Suppressor macrophage treated with lipopolysaccharide for 1 hour (primary cell): Measurements from ENCODE around the gene AVPR2.

Experiments
- DNase-seq, 3 donors: peaks; one replicate each; pipeline ENCODE4 v3.0.0-alpha.2; 2020 to 2022

The AVPR2 gene

DNA sequence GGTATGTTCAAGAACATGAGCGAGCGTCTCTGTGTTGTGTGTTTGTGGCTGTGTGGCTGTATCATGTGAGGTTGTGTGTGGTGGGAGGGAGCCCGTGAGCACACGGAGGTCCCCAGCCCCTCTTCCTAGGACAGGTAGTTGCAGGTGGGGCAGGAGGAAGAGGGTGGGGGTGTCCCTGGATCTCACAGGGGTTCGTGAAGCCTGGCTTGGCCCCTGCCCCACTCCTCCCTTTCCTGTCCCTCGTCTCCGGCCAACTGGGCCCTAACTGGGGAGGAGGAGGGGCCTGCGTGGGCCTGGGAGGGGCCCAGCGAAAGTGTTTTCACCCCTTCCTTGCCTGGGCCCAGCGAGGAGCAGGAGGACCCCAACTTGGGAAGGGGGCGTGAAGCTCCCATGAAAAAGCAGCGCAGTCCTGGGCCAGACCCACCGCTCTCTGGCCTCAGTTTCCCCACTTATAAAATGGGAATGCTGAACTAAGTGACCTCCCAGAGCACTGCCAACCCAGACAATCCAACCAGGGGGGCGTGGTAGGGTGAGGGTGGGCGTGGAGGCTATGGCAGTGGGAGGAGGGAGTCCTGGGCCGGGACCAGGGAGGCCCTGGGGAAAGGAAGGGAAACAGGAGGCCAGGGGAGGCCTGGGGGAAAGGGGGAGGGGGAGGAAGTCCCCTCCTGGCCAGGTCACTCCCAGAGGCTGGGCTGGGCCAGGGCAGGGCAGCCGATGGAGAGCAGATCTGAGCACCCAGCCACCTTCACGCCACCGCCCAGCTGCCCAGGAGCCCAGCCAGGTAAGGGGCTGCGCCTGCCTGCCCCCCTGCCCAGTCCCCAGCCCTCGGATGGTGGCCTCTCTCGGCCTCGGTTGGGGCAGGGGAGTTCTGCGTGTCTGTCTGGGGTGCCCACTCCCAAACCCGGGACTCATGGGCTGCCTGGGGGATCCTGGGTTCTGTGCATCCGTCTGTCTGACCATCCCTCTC, at the start of gene AVPR2:
TSS of gene AVPR2 (plus strand) at position 683 of the 967 bp plus-strand sequence. CDS start 473 bp downstream, outside the sequence.
- DNase-seq, result no peak

DNA sequence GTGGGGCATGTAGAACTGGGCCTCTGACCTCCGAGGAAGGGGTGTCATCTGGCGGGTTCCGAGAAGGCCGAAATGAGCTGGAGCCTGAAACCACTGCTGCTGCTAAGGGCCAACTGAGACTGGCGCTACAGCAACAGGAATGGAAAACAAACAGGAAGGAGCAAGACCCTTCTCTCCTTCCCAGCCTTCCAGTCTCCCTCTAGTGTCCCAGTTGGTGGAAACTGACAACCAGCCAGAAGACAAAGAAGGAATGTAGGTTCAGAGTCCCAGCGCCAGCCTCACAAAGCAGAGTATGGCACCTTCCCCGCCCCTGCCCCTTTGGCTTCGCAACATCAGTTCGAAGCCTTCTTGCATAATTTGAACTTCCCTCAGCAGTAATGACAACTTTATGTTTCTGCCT, 49.8 kb upstream of the AVPR2 start:
- no peak for DNase-seq

DNA sequence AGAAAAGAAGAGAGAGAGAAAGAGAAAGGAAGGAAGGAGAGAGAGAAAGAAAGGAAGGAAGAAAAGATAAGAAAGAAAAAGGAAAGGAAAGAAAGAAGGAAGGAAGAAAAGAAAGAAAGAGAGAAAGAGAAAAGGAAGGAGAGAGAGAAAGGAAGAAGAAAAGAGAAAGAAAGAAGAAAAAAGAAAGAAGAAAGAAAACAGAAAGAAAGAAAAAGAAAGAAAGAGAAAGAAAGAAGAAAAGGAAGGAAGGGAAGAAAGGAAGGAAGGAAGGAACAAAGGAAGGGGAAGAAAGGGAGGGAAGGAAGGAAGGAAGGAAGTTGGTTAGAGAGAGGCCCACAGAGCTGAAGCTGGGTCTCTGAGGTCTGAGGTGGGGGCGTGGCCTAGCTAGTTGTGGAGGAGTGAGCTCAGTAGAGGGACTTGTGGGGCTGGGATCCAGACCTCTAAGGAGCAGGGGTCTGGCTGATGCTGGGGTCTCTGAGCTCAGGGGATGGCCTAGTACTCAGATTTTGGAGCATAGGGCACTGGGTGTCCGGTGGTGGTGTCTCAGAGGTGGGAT, 47.0 kb upstream of the AVPR2 start:
- no peak for DNase-seq

DNA sequence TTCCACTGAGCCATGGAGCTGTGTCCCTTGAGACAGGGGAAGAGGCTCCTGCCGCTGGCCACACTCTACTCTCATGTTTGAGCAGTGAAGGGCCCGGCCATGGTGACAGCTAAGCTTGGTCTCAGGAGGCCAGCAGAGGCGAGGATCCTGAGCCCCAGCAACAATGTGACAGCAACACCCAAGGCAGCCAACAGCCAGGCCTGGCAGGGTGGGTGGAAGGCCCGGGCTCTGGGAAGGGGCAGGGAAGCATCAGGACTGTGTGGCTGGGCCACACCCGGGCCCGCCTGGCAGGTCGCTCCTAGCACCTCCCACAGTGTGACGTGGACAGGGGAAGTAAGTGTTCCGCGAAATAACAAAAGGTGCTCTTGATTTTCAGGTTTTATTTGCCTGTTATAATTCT, 43.3 kb upstream of the AVPR2 start:
- DNase-seq, result no peak

DNA sequence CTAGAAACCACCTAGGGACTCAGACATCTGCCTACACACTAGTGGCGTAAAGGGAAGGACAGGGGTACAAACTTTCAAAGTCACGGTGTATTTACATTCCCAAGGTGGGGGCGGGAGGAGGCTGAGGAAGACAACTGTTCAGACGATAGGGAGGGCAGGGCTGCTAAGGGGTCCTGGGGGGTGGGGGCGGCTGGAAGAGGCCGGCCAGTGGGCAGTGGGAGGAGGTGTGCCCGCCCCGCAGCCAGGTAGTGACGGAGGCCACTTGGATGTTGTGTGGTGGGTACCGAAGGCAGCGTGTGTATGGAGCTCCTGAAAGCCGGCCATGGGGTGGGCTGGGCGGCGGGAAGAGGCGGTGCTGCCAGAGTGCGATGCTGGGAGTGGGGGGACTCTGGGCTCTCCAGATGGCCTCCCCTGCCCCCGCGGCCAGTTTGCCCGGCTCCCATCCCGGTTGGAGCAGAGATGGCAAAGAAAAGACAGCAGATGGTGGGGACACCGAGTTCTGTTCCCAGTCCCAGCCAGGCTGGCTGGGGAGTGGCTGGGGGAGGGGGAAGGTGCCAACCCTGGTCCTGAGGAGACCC, 42.7 kb upstream of the AVPR2 start:
- no peak for DNase-seq

DNA sequence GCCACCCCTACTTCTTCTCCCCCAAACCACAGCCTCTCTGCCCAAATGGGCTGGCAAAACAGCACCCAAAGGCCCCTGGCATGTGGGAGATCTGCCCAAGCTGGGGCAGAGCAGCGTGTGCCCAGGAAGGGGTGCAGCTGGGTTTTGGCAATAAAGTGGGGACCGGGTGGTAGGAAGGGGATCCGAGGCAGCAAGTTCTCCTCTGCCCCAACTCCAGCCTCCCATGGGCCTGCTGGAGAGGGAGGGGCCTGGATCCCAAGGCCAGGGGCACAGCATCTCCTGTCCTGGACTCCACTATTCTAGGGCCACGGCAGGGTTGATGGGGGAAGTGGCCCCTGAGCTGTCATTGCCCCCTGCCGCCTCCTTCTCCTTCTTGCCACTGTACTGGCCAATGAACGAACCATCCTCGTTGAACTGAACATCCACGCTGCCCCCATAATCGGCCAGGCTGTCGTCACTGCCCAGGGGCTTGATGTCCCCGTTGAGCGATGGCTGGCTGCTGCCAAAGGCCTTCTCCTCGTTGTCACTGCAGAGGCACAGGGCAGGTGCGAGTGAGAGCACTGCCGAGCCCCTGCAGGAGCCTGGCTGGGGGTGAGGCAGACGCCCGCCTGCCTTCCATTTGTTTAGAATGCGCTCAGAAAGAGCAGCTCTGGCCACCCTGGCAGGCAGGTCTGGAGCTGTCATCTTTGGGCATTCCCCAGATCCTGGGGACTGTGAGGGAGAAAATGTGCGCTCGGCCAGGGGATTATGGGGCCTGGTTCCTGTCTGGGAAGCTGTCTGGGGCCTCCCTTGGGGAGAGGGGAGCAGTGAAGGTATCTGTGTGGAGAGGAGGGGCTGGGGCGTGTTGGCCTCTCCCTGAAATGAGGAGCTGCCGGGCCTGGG, 41.9 kb upstream of the AVPR2 start:
- DNase-seq, result no peak

DNA sequence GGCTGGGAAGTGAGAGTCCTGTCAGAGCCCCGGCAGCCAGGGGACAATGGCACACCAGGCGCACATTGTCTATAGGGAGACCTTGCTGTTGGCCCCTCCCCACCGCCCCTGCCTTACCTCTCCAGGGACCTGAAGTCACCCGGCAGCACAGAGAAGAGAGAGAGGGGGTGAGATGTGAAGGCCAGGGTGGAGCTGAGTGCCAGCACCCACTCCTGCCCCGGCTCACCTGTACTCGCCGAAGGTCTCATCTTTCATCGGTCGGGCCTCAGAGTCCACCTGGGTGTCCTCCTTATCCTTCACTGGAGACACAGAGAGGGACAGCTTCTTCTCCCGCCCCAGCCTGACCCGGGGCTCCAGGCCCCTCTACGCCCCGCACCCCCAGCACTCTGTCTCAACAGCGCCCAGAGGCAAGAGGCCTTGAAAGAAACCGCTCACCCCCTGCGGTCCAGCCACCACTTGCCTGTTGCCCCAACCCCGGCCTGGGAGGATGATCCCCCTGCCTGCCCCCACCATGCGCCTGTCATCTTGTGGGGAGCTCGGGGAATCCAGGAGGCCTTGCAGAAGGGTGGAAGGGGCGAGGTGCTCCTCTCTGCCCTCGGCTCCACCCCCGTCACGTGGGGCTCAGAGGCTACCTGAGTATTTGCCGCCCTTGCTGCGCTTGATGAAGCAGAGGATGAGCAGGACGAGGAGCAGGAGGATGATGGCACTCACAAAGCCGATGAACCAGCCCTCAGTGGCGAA, 41.1 kb upstream of the AVPR2 start:
- DNase-seq, result no peak

DNA sequence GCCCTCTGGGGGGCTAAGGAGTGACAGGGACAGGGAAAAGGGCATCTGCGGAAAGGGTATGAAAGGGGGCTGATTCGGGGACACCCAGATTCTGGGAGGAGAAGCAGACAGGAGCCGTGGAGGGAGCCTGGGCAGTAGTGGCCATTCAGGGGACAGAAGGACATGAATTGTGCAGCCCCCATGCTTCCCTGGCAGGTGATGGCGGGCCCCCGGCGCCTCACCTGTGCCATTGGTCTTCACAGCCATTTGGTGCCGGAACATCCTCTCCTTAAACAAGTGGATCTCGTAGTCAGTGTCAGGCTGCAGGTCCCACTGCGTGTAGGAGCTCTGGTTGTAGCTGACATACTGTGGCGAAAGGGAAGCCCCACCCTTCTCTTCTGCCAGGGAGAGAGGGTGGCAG, 40.4 kb upstream of the AVPR2 start:
- DNase-seq, result no peak

DNA sequence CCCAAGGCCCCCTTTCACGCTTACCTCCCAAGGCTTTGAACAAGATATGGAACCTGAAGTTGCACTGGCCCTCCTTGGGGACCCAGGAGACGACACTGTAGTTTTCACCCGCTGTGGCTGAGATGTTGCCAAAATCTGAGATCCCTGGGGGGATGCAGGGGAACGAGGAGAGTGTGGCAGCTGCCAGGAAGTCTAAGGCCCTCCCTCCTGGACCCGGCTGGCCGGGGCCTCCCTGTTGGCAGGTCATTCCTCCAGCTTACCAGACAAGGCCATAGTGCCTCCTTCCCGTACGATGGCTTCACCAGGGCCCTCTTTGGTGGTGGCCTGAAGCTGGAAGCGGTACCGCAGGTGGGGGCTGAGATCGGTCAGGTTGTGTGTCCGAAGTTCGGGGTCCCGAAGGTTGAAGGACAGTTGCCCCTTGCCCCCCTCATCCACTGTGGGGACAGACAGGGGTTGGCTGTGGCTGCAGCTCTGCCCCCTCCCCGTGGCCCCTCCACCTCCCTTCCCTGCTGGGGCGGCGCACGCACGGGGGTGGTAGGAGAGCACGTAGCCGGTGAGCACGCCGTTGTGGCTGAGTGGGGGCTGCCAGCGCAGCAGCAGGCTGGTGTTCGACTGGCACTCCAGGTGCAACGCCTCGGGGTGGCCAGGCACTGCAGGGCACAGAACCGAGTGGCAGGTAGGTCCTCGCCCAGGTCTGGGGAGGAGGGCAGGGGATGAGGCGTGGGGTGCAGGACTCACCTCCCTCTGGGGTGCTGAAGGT, 39.7 kb upstream of the AVPR2 start:
- DNase-seq, result no peak

DNA sequence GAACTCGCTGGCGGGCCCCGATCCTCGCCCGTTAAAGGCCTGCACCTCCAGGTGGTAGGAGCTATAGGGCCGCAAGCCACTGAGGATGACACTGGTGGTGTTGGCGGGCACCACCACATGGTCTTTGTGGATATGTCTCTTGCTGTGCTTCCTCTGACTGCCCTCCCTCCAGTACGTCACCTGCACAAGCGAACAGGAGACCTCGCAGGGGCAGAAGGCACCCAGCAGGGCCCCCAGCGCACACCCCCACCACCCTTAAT, 39.2 kb upstream of the AVPR2 start:
- DNase-seq, result no peak

DNA sequence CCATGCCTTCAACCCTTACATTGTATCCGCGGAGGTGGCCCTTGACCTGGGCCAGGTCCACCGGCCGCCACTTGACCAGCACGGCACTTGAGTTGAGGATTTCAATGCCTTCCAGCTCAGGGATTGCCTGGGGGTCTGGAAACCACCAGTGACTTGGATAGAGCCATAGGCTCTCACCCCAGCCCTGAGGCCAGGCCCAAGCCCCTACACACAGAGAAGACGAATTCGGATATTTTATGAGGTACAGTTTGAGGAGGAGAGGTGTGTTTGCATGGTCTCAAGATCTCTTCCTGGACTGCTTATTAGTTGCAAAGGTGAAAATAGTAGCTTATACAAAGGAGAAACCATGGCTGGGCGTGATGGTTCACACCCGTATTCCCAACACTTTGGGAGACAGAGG, 38.8 kb upstream of the AVPR2 start:
- DNase-seq, result no peak

DNA sequence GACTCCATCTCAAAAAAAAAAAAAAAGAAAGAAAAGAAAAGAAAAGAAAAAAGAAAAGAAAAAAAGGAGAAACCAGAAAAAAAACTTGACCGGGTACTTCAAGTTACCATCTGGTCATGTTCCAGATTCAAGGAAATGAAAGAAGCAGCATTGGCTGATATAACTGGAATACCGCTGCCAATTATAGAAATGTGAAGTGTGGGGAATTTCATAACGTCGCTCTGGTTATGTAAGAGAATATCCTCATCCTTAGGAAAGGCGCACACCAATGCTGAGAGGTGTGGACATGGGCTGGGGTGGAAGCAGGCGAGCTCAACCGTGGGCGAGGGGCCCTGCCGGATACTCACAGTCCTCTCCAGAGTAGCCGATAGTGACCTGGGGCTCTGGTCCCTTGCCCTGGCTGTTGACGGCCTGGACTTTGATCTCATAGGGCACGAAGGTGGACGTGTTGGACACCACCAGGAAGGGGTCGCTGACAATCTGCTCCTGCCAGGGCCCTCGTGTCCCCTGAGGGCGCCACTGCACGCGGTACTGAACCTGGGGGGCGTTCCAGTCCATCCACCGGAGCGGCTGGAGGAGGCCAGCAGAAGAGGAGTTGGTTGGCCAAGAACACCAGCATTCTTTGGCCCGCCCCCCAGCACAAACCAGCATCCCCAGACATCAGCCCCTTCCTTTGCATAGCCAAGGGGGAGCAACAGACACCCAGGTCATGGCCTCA, 38.0 kb upstream of the AVPR2 start:
- DNase-seq, result no peak

DNA sequence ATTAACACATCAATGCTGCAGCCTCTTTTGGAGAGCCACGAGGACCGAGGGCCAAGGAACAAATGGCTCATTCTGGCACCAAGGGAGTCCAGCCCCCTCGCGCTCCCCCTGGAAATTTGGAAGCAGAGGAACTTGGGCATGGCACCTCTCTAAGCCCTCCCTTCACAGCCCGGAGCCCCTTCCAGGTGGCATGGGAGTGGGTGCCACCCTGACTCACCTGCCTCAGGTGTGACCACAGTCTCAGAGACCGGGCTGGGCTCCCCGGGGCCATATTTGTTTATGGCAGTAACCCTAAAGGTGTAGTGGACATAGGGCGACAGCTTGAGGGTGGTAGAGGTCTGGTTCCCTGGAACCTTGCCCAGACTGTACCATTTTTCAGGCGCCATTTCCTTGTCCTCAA, 37.3 kb upstream of the AVPR2 start:
- DNase-seq, result no peak

DNA sequence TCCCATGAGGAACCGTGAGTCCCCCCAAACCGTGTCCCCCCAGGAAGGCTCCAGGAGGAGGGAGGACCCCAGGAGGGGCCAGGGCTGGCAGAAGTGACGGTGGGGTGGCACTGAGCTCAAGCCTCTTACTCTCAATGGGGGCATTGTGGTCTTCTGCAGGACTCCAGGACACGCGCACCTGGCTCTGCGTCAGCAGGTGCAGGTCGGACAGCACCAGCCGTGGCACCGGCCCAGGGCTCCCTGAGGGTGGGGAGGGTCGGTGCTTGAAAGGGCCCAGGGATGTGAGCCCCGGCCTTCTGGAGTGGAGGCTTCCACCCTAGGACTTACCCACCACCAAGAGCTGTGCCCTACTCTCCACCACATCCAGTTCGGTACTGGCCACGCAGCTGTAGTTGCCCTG, 36.8 kb upstream of the AVPR2 start:
- DNase-seq, result no peak

DNA sequence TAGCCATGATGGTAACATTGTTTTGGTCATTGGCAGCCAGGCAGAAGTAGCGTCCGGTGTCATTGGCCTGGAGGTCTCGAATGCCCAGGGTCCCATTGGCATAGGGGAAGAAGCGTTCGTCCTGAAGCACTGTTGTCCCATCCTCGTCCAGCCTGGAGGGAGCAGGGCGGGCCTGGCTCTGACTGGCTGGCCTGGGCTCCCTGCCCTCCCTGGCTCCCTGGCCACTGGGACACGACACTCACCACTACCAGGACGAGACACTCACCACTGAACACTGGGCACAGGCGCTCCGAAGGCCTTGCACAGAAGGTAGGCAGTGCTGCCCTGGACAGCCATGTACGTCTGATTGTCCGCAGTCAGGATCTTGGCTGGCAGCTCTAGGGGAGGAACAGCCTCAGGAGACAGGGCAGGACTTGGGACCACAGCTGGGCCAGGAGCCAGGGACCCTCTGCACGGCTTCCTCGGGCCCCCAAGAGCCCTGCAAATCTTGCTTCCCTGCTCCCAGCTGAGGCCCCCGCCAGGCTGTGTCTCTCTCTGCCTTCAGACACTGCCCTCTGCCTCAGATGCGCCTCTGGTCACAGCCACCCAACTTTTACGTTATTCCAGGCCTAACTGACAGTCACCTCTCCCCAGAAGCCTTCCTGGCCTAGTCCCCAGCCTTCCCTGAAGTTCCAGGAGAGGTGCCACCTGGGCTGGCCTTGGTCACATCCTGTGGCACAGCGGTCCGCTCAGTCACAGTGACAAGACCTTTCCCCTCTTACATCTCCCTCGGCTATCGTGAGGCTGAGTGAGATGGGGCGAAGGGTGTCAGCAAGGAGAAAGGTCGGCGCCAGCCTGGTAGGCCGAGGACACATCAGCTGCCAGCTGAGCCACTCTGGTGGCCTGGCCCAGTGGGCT, 35.6 kb upstream of the AVPR2 start:
- no peak for DNase-seq

DNA sequence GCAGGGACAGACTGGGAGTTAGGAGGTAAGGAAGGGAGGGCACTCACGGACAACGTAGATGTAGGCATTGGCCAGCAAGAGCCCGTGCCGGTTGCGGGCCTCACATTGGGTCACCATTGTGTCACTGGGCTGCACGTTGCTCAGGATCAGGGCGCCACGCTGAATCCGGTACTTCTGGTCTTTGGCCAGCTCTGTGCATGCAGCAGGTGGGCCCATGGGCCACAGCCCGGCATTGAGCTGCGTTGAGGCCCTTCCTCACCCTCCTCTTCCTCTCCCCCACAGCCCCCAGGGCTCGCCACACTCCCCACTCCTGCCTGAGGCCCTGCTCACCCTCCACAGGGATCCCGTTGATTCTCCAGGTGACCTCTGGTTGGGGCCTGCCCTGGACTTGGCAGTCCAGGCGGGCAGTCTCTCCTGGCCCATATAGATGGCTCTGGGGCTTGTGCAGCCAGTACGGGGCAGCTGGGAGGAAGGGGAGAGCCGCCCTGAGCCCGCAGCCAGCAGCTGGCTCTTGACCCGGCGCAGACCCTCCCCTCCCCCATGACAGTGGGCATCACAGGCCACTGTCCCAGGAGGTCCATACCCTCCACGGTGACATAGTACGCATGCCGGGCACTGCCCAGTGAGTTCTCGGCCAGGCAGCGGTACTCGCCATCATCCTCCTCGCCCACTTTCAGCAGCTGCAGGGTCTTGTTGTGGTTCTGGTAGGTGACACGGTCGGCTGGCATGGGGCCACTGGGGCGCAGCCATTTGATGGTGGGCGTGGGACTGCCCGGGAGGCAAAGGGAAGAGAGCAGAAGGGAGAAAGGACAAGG, 34.8 kb upstream of the AVPR2 start:
- no peak for DNase-seq

DNA sequence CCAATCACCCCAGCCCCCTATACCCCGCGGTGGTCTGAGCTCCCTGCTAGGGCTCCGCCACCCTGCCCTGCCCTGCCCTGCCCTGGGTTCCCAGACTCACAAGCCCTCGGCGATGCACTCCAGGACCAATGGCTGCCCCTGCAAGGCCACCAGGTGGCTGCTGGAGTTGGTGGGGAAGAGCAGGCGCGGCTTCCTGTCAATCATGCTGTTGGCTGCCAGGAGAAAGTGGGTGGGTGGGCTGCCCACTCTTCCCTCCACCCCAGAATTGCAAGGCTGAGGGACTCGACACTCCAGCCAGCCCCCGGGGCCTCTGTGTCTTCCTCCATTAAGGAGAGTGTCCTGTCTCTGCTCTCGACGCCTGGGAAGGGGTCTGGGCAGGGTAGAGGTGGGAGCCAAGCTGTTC, 34.2 kb upstream of the AVPR2 start:
- DNase-seq, result no peak

DNA sequence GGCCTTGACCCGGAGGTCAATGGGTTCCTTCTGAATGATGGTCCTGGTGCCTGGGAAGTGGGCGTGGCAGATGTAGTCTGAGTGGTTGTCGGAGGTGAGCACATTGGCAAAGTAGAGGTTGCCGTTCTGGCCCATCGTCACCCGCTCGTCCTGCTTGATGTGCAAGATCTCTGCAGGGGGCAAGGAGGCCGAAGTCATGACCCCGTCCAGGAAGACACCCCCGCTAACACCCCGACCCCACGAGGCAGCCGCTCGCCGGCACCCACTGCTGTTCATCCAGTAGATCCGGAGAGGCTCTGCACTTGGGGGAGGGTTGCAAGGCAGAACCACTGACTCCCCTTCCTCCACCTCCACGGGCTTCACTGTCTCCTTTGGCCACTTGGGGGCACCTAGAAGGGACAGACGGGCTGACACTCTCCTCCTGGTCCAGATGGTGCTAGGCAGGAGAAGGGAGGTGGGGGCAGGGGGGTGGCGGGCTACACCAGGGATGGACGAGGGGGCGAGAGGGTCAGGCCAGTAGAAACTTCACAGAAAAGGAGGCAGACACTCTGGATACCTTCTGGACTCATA, 33.6 kb upstream of the AVPR2 start:
- peak in 1 of 3 donors; percentile 19 for DNase-seq

DNA sequence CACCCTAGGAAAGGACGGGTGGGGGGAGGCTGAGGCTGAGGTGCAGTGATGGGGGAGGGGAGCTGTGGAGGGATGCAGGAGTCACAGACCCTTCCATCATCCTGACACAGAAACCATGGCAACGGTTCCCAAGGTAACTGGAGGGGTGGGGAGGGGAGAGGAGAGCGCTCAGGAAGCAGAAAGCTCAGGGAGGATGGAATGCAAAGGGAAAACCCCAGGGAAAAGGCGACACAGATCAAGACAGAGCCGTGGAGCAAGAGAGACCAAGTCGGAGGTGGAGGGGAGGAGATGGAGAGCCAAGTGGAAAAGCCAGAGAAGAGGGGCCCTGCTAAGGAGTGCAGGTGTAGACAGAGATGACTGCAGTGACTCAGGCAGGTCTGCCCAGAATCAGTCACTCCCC, 33.0 kb upstream of the AVPR2 start:
- no peak for DNase-seq
